Measurements from ENCODE around the gene ABT1.
A peak's percentile ranks its signal among the peaks of the same experiment; 100 is the strongest.

The ABT1 gene

DNA sequence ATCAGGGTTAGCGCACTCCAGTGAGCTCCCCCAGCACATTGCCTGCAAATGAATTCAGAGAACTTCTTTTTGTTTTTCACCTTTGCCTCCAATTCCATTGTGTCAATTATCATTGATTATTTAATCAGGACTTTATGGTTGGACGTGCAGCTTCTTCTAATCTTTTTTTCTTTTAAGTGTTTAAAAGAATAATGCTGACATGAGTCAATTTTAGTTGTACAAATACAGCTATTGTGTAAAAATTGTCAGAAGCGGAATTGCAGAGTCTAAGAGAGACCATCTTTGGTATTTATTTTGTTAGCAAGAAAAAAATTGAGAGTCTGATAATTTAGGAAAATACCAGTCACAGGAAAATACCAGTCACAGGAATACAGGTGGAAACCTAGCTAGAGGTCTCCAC lies 5.5 kb downstream of the ABT1 start:
- DNase-seq (ENCODE audit: low read depth in 2 of 2), result no peak

DNA sequence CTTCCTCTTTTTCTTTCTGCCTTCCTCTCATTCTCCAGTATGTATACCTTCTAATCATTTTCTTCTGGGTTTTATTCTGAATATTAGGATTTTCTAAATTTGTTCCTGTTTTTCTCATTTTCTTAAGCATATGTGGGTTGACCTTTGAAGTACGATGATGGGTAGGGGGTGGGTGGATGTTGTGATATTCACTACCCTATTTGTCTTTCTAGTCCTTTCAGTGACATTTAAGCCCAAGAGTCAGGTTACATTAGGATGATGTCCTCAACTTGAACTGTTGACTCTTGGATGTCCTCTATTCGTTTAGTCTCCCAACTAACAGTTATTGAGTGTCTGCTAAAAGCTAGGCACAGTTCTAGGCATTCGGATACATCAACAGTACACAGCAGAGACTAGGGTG lies 7.3 kb downstream of the ABT1 start:
- DNase-seq (ENCODE audit: low read depth in 2 of 2), result no peak

DNA sequence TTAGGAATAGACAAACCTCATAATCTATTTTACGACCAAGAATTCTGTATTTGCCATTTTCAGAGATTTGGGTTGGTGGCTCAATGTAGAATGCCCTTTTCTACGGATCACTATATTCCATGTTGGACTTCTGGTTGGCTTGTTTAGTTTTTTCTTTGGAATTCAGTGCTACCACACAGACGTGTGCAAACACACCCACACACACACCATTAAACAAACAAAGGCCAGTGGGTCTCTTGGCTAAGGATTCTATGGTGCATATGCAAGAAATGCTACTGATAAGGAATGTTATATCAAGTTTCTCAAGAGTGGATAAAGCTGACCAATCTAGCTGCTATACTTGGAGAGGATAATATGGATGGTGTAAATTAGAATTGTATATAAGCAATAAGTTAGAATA lies 8.0 kb downstream of the ABT1 start:
- DNase-seq (ENCODE audit: low read depth in 2 of 2), result no peak

DNA sequence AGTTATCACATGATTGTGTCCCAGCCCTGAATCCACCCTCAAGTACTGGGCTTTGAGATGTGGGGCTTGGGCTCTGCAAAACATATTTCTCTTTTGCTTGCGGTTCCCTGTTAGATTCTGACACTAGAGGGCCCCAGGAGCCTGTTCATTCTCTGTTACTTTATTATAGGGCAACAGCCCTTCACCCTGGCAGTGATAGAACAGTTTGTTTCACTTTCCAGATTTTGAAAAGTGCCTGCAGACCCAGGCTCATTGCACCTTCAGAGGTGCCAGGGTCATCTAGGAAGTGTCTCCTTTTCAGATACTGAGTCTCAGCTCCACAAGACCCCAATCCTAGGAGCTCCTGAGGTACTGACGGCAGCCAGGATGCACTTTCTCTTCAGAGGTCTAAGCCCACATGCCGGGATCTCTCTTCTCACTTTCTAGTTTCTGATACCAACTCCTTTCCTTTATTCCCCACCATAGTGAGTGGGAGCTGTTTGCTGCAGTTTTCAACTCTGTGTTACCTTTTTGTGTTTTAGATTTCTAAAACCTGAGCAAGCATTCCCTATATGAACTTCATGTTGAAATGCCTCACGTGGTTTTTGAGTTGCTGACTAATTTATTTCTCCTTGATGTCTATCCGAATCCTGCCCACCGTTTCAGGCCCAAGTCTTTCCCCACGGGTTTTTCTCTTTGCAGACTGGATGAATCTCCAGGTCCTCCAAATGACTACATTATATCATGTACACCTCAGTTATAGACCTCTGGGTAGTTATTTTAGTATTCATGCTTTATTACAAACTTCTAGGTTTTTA lies 10.9 kb downstream of the ABT1 start:
- DNase-seq (ENCODE audit: low read depth in 2 of 2), result peak in 1 of 2 donors; percentile 34

DNA sequence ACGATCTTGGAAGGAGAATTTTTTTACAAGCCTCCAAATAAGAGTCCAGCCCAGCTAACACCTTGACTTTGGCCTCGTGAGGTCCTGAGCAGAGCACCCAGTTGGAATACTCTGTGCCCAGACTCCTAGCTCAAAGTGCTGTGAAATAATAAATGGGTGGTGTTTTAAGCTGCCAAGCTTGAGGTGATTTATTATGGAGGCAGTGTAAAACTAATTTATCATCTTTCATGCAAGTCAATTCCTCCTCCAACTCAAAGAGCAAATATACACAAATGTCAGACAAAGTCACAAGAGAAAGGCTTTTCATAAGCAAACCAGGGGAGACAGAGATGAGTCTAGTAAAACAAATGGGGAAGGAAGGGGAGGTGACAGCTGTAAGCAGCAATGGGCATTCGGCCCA lies 12.7 kb downstream of the ABT1 start:
- no peak for DNase-seq (ENCODE audit: low read depth in 2 of 2)

GRCh38 chr6:26611599-26611998 lies 14.8 kb downstream of the ABT1 start:
- no peak for DNase-seq (ENCODE audit: low read depth in 2 of 2)

DNA sequence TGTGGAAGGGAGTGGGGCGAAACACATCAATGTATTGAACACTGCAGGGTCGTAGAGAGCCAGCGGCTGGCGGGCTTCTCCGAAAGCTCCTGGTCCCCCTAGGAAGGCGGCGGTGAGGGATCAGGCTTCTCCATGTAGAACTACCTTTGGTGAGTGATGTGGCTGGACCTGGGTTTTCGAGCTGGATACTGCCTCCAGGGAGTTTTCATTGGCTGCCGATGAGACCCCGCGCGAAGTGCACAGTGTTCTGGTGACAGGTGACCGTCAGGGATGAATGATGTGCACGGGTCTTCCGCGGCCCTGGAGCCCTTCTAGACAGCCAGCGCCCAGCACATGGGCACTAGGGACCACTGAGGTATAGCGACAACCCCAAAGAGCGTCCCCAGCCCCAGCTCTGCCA lies 16.4 kb downstream of the ABT1 start:
- DNase-seq (ENCODE audit: low read depth in 2 of 2), result no peak

DNA sequence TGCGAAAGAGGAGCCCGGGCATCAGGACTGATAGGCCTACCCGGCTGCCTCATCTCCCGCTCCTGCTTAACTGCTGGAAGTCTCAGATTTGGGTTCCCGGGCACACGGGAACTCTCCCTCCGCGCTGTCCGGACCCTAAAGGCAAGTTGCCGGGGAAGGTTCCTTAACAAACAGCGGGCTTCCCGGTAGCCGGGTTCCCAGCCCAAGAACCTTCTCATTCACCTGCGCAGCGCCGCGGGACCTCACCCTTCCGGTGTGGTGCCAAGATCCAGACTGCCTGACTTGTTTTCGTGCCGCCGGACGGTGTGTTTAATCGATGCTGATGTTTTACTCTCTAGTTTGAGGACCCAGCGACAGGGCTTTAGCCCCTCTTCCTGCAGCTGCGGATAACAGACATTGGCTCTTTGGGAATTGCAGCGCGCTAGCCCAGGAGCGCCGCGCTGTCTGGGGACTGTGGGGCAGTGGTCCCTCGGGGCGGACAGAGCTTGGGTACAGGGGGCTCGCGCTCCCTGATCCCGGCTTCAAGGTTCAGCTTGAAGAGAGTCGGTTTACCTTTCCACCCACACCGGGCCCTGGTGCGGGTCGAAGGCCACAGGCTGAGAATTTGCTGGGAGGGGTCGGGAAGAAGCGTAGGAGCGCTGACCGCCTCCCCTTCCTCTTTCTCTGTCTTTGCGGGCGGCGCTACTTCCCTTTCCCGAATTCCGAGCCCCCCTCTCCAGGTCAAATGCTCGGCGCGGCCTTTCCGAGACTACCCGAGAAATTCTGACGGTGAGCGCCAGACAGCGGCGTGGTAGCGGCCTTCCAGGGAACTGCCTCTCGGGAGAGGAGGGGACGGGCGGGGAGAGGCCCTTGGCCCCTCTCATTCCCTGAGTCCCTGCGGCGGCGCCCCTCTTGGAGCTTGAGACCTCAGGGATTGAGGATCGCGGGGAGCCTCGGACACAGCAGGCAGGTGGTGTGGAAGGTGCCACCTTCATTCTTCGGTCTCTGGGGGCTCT lies 17.2 kb downstream of the ABT1 start:
- no peak for DNase-seq (ENCODE audit: low read depth in 2 of 2)

GRCh38 chr6:26623339-26623859 lies 26.6 kb downstream of the ABT1 start:
- DNase-seq (ENCODE audit: low read depth in 2 of 2), result no peak

- no peak for DNase-seq (ENCODE audit: low read depth in 2 of 2)
Measured at GRCh38 chr6:26624557-26624956, 27.8 kb downstream of the ABT1 start.

DNA sequence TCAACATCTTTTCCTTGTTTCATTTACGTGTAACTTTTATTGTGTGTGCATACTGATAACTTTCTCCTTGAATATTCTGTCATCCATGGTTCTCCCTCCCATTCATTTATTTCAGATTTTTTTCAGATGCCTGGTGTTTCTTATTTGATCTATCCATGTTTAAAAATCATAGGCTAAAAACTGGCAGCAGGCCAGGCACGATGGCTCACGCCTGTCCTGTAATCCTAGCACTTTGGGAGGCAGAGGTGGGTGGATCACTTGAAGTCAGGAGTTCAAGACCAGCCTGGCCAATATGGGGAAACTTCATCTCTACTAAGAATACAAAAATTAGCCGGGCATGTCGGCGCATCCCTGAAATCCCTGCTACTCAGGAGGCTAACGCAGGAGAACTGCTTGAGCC lies 31.1 kb downstream of the ABT1 start:
- no peak for DNase-seq (ENCODE audit: low read depth in 2 of 2)

DNA sequence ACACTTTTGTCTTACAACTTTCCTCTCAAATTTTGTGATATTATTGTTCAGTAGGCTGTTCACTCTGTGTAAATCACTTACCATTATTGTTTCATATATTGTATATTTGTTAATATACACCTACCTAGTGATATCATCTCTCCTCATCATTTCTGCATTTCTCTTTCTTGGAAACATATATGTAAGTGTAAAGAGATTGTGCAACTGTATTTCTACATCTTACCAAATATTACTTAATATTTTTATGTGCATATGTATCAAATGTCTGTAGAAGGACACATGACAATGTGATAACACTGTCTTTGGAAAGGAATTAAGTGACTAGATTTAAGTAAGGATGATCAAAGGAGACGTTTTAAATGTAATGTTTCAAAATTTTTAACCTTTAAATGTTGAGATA lies 32.6 kb downstream of the ABT1 start:
- DNase-seq (ENCODE audit: low read depth in 2 of 2), result no peak

GRCh38 chr6:26640806-26641205 lies 44.1 kb downstream of the ABT1 start:
- no peak for DNase-seq (ENCODE audit: low read depth in 2 of 2)

DNA sequence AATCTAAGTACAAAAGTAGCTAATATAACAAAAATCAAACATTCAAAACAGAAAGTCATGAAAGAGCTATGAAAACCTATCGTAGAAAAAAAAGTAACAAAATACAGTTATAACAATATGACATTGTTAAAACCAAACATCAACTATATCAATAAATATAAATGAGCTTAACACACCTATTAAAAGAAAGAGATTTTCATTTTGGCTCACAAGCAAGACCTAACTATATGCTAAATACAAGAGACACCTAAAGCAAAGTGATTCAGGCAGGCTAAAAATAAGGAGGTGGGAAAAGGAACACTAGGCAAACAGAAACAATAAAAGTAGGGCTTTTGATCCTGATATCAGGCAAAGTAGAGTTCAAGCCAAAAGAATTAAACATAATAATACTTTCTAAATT lies 49.3 kb downstream of the ABT1 start:
- no peak for DNase-seq (ENCODE audit: low read depth in 2 of 2)

Measured in stimulated activated CD4-positive, alpha-beta T cell treated with anti-CD3 and anti-CD28 coated beads, Interleukin-4, amount 100 ng/mL, for 48 hours (primary cell).